GM12878 (cell line): ENCODE data around the gene TUBB. TPM values are rescaled to one million over a fixed set of nuclear protein-coding genes. Genes with fewer than 3 reads are reported as not detected.

Experiments used
- ATAC-seq: fragments of 200-7000 bp; cut with Tn5 transposase; 3 replicates; pipeline ENCODE4 v1.9.1; 2020; ENCODE audit warnings: mild to moderate bottlenecking, moderate library complexity
- BruUV-seq: library from RNA; stranded (reverse); fragments of 400-500 nt; replicated peaks from 2 replicates; lab custom pipeline; 2021; lab: Mats Ljungman, UMichigan
- CTCF ChIA-PET: fragments of 300-600 bp; sonication (Branson Sonifier 250); formaldehyde crosslinking; extraction: SDS; loops from one replicate; lab custom pipeline; 2021; ENCODE audit warnings: inconsistent platforms; lab: Yijun Ruan, JAX
- POLR2A ChIA-PET: fragments of 350-600 bp; formaldehyde crosslinking; extraction: SDS; loops from one replicate; lab custom pipeline; 2021; ENCODE audit warnings: inconsistent platforms; lab: Charles Lee
- RAD21 ChIA-PET: fragments of 300-600 bp; sonication (Branson Sonifier 250); formaldehyde crosslinking; loops from one replicate; lab custom pipeline; 2023; ENCODE audit warnings: antibody characterized with exemption; ENCODE audit not compliant: unreplicated experiment; lab: Charles Lee
- SMC1A ChIA-PET: fragments of 300-600 bp; sonication (Branson Sonifier 250); formaldehyde crosslinking; loops from one replicate; lab custom pipeline; 2023; ENCODE audit not compliant: unreplicated experiment, uncharacterized antibody; lab: Charles Lee
- DNase-seq: peaks from one replicate; pipeline ENCODE4 v3.0.0-alpha.2; 2011; ENCODE audit warnings: low read depth, low spot score
- FAIRE-seq: peaks from 3 replicates; lab custom pipeline; 2011; peaks lifted over from hg19 to GRCh38; lab: Jason Lieb, UNC
- H2AFZ ChIP-seq: 2 replicates; pipeline ENCODE4 v1.6.0; 2011; ENCODE audit warnings: low read depth, low read length, control low read depth; ENCODE audit not compliant: control insufficient read depth
- H3K27ac ChIP-seq: 2 replicates; pipeline ENCODE4 v1.5.1; 2011; ENCODE audit warnings: control low read depth; ENCODE audit not compliant: control insufficient read depth, insufficient read depth
- H3K27me3 ChIP-seq, 2 experiments: replicated peaks in 1 of 2; 2 replicates each; pipeline versions ENCODE4 v1.6.0 to v1.6.1; 2011; ENCODE audit warnings: low read length in 1 of 2; ENCODE audit not compliant: control insufficient read depth in 2 of 2, insufficient read depth in 2 of 2
- H3K36me3 ChIP-seq, 2 experiments: 2 replicates each; pipeline ENCODE4 v1.5.1; 2011; ENCODE audit warnings: low read length in 1 of 2; ENCODE audit not compliant: control insufficient read depth in 2 of 2, insufficient read depth in 2 of 2
- H3K4me1 ChIP-seq: 2 replicates; pipeline ENCODE4 v1.6.1; 2011; ENCODE audit warnings: mild to moderate bottlenecking, low read length, moderate library complexity, mixed read lengths; ENCODE audit not compliant: control insufficient read depth, insufficient read depth
- H3K4me2 ChIP-seq: 2 replicates; pipeline ENCODE4 v1.6.0; 2011; ENCODE audit warnings: control low read depth; ENCODE audit not compliant: control insufficient read depth, insufficient read depth
- H3K4me3 ChIP-seq: fragments of 200-600 bp; sonication (generic); 2 replicates; pipeline ENCODE4 v1.5.1; 2016
- H3K79me2 ChIP-seq: 2 replicates; pipeline ENCODE4 v1.6.0; 2011; ENCODE audit warnings: low read length; ENCODE audit not compliant: control insufficient read depth, insufficient read depth
- H3K9ac ChIP-seq: 2 replicates; pipeline ENCODE4 v1.8.0; 2011; ENCODE audit warnings: low read length, control low read depth, mixed read lengths; ENCODE audit not compliant: control insufficient read depth, insufficient read depth
- H3K9me3 ChIP-seq: replicated peaks from 3 replicates; pipeline ENCODE4 v1.5.1; 2011; ENCODE audit warnings: mild to moderate bottlenecking, low read length; ENCODE audit not compliant: control insufficient read depth, insufficient read depth
- H4K20me1 ChIP-seq: 2 replicates; pipeline ENCODE4 v1.6.0; 2011; ENCODE audit not compliant: control insufficient read depth, insufficient read depth
- HDGF ChIP-seq: fragments of 450-650 bp; IDR thresholded peaks from 2 replicates; pipeline ENCODE4 v1.6.1; 2016; ENCODE audit warnings: antibody characterized with exemption
- IKZF1 ChIP-seq: fragments of 450-650 bp; conservative IDR thresholded peaks from 2 replicates; pipeline ENCODE4 v1.6.1; 2017; ENCODE audit warnings: antibody characterized with exemption, mild to moderate bottlenecking
- LARP7 ChIP-seq: fragments of 450-650 bp; IDR thresholded peaks from 2 replicates; pipeline ENCODE4 v1.6.1; 2017; ENCODE audit warnings: mild to moderate bottlenecking
- WGBS: methylation state at CpG from one replicate; pipeline ENCODE4 v1.1.6; 2016; ENCODE audit warnings: low lambda C conversion rate; ENCODE audit not compliant: insufficient replicate concordance, insufficient coverage; ENCODE audit errors: missing lambda C conversion rate; 5-methylcytosine and 5-hydroxymethylcytosine counted together
- in situ Hi-C: fragments of 300-500 bp; cut with MboI; formaldehyde crosslinking; loops from 9 replicates; pipeline ENCODE4 v1.14.3; 2018; ENCODE audit warnings: mixed read lengths
- intact Hi-C: fragments of 100-400 bp; cut with micrococcal nuclease; formaldehyde crosslinking; loops from one replicate; pipeline ENCODE4 v1.14.2; 2022; ENCODE audit not compliant: unreplicated experiment
- polyA plus RNA-seq, 11 experiments: library from polyadenylated mRNA; depleted of rRNA in 4 of 11; unstranded in 6 of 11; stranded (reverse) in 5 of 11; fragments of >200 nt; fragmentation: Nextera tagmentation in 4 of 11; fragmentation: Illumina TruSeq in 1 of 11; extraction: Ambion mirVana in 4 of 11; extraction: Trizol in 1 of 11; gene quantifications; 1 replicate in 1 of 11; 2 replicates in 10 of 11; pipeline versions ENCODE4 v1.2.1 to v1.2.3, GENCODE V29; 2011 to 2016; ENCODE audit warnings: inconsistent platforms in 2 of 11, missing spikeins in 2 of 11, low read depth in 1 of 11
- total RNA-seq, 4 experiments: library from RNA; depleted of rRNA in 3 of 4; stranded (reverse); fragments of >200 nt in 3 of 4; fragmentation: Illumina TruSeq in 1 of 4; extraction: Trizol in 1 of 4; gene quantifications; 2 replicates each; pipeline versions ENCODE4 v1.2.1 to v1.2.3, GENCODE V29; 2013 to 2021

The TUBB gene
- total and polyA plus RNA-seq, 10 of the 15 experiments (the other 5 are each of a cell fraction or from before 2014, with no cell fraction given), result 1,039 to 3,052 (median 1,656) TPM

DNA sequence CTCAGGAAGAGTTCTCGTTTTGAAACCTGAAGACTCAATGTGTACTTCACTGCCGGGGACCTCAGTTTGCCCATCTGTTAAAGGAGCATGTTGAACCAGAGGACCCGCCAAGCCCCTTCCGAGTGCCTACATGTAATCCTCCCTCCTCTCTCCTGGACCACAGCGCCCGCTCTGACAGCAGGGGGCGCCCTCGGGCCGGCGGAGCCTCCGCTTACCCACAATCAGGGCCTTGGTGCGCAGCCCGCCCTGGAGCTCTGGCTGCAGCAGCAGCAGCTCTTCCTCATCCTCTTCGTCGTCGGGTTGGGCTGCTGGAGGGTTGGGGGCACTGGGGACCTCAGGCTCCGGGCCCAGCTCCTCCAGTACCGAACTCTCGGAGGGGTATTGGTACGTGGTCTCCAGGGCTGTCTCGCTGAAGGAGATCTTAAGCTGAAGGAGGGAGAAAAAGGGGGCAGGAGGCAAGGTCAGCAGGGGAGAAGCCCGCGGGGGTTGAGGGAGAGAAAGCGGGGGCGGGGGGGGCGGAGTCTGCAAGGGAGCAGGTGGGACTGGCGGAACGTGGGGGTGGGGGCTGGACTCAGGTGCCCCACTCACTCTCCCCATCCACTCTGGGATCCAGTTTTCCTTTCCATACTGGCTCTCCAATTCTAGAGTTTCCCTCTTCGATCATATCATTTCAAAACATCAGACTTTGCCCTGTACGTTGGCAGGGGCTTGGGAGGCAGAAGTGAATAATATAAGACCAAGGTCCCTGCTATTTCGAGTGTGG, 41.0 kb upstream of the TUBB start (continued):
- TF ChIP-seq HDGF, result peak; percentile 74; the same call in 1 of the 2 replicates

GRCh38 chr6:30679765-30680535, 40.2 kb upstream of the TUBB start:
- peak overlapping the region; percentile 65 for H3K27ac ChIP-seq
- SMC1A ChIA-PET, result interaction anchor here (0.8 to 11.3 kb wide), 13 partner anchors 8 to 400 kb away, joined by 3 to 265 read pairs (median 4); partner anchors contain the start of genes MDC1, MRPS18B, TUBB and VARS2
- DNase-seq (no peak), FAIRE-seq (no peak), ATAC-seq (no peak)
- no peak overlapping the region for H2AFZ ChIP-seq
- peak overlapping the region; percentile 73 for H3K9ac ChIP-seq
- no peaks in the 10 kb centered on the region for H3K9me3 ChIP-seq
- H3K4me2 ChIP-seq, result peak overlapping the region; percentile 89
- H4K20me1 ChIP-seq, result peaks cover 5% of the 10 kb centered on the region; the same call in 1 of the 2 replicates
- H3K27me3 ChIP-seq, result no peaks in the 10 kb centered on the region
- peaks cover 10 to 24% of the 10 kb centered on the region in 2 experiments for H3K36me3 ChIP-seq
- TF ChIP-seq IKZF1, result 0 out of 2 replicates have a peak, but pooled peaks have one; percentile 7
- no peak for TF ChIP-seq LARP7
- in situ Hi-C loops, result loop anchor here (5.0 kb wide), 2 partner anchors 37 to 142 kb away; partner anchors contain the start of gene MDC1
- H3K4me3 ChIP-seq, result peak overlapping the region; percentile 100
- WGBS, result 2% methylated on average over 7 of the region's 7 CpGs
- POLR2A ChIA-PET, result interaction anchor here (0.6 to 9.5 kb wide), 9 partner anchors 10 to 65 kb away, joined by 3 to 200 read pairs (median 8); partner anchors contain the start of genes MDC1, MRPS18B, NRM and PPP1R10
- H3K4me1 ChIP-seq, result peaks cover 8% of the 10 kb centered on the region
- peaks cover 66% of the 10 kb centered on the region for H3K79me2 ChIP-seq
- intact Hi-C loops, result loop anchor here (1.0 to 5.0 kb wide), 4 partner anchors 42 to 197 kb away; no protein-coding TSS in a partner anchor
- BruUV-seq, result no TSS peak
- CTCF ChIA-PET, result interaction anchor here (0.7 to 9.5 kb wide), 22 partner anchors 9 to 618 kb away, joined by 3 to 487 read pairs (median 5); partner anchors contain the start of genes MDC1, NRM, TUBB and VARS2
- RAD21 ChIA-PET, result interaction anchor here (0.7 to 14.2 kb wide), 16 partner anchors 8 to 234 kb away, joined by 3 to 232 read pairs (median 6); partner anchors contain the start of genes ABCF1, MDC1, TUBB and VARS2
